HEK293T (cell line): ENCODE results near the gene UCMA.

Experiments
- CTCF ChIA-PET: fragments of 350-600 bp; formaldehyde crosslinking; extraction: SDS; loops from one replicate; lab custom pipeline; 2021; ENCODE audit warnings: antibody characterized with exemption, inconsistent platforms; lab: Yijun Ruan, JAX
- POLR2A ChIA-PET: fragments of 350-600 bp; formaldehyde crosslinking; extraction: SDS; loops from one replicate; lab custom pipeline; 2020; ENCODE audit warnings: antibody characterized with exemption, inconsistent platforms; lab: Yijun Ruan, JAX
- DNase-seq: peaks from one replicate; pipeline ENCODE4 v3.0.0; 2012; ENCODE audit warnings: mixed read lengths; ENCODE audit errors: extremely low spot score
- ARNT ChIP-seq: fragments of 450-650 bp; IDR thresholded peaks from 2 replicates; pipeline ENCODE4 v1.6.1; 2017; ENCODE audit warnings: mild to moderate bottlenecking
- BHLHE40 ChIP-seq: fragments of 450-650 bp; IDR thresholded peaks from 2 replicates; pipeline ENCODE4 v1.6.1; 2016; ENCODE audit warnings: mild to moderate bottlenecking, moderate library complexity, borderline replicate concordance
- CTBP1 ChIP-seq: fragments of 450-650 bp; IDR thresholded peaks from 2 replicates; pipeline ENCODE4 v1.6.1; 2016; ENCODE audit warnings: borderline replicate concordance
- ELF4 ChIP-seq: fragments of 450-650 bp; IDR thresholded peaks from 2 replicates; pipeline ENCODE4 v1.6.1; 2017; ENCODE audit warnings: antibody characterized with exemption
- FOXA1 ChIP-seq: fragments of 450-650 bp; IDR thresholded peaks from 2 replicates; pipeline ENCODE4 v1.6.1; 2016; ENCODE audit warnings: mild to moderate bottlenecking
- FOXK2 ChIP-seq: fragments of 450-650 bp; IDR thresholded peaks from 2 replicates; pipeline ENCODE4 v1.6.1; 2016; ENCODE audit warnings: mild to moderate bottlenecking
- FOXM1 ChIP-seq: fragments of 450-650 bp; IDR thresholded peaks from 2 replicates; pipeline ENCODE4 v1.6.1; 2017; ENCODE audit warnings: mild to moderate bottlenecking, borderline replicate concordance
- HDGF ChIP-seq: fragments of 450-650 bp; IDR thresholded peaks from 2 replicates; pipeline ENCODE4 v1.6.1; 2017; ENCODE audit warnings: antibody characterized with exemption, borderline replicate concordance
- L3MBTL2 ChIP-seq: fragments of 450-650 bp; conservative IDR thresholded peaks from 2 replicates; pipeline ENCODE4 v1.6.1; 2016; ENCODE audit warnings: mild to moderate bottlenecking
- LEF1 ChIP-seq: fragments of 450-650 bp; IDR thresholded peaks from 2 replicates; pipeline ENCODE4 v1.6.1; 2017; ENCODE audit warnings: mild to moderate bottlenecking, borderline replicate concordance
- NFRKB ChIP-seq: fragments of 450-650 bp; IDR thresholded peaks from 2 replicates; pipeline ENCODE4 v1.6.1; 2016; ENCODE audit warnings: mild to moderate bottlenecking, moderate library complexity
- SP1 ChIP-seq: fragments of 450-650 bp; IDR thresholded peaks from 2 replicates; pipeline ENCODE4 v1.6.1; 2017
- SUZ12 ChIP-seq: fragments of 450-650 bp; IDR thresholded peaks from 2 replicates; pipeline ENCODE4 v1.6.1; 2016; ENCODE audit warnings: mild to moderate bottlenecking
- TARDBP ChIP-seq: fragments of 450-650 bp; IDR thresholded peaks from 2 replicates; pipeline ENCODE4 v1.6.1; 2016
- ZNF384 ChIP-seq: fragments of 450-650 bp; IDR thresholded peaks from 2 replicates; pipeline ENCODE4 v1.6.1; 2016
- TF ChIP-seq, protein P1 (sequence below): fragments of 450-650 bp; IDR thresholded peaks from 2 replicates; pipeline ENCODE4 v1.6.1; 2016

UCMA gene

DNA sequence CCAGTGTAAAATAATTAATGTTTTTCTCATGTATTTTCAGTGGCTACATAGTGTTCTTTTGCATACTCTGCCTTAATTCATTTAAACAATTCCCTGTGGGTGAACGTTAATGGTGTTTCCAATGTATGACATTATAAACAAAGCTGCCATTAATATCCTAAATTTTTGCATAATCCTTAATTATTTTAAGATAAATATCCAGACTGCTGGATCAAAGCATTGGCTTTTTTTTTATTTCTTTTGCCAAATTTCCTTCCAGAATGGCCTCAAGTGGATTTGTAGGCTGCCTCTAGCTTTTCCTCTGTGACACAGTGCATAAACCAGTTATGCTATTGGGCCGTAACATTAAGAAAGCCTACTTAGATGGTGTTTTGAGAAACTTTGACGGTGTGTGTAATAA, 43.4 kb downstream of the UCMA start:
- POLR2A ChIA-PET = interaction anchor here (0.9 kb wide), 1 partner anchor 111 kb away, joined by 3 read pairs; no protein-coding TSS in a partner anchor
- no peak for DNase-seq
- TF ChIP-seq, protein P1, sequence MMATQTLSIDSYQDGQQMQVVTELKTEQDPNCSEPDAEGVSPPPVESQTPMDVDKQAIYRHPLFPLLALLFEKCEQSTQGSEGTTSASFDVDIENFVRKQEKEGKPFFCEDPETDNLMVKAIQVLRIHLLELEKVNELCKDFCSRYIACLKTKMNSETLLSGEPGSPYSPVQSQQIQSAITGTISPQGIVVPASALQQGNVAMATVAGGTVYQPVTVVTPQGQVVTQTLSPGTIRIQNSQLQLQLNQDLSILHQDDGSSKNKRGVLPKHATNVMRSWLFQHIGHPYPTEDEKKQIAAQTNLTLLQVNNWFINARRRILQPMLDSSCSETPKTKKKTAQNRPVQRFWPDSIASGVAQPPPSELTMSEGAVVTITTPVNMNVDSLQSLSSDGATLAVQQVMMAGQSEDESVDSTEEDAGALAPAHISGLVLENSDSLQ = no peak
- no peak for TF ChIP-seq CTBP1
- CTCF ChIA-PET = no interaction called here

DNA sequence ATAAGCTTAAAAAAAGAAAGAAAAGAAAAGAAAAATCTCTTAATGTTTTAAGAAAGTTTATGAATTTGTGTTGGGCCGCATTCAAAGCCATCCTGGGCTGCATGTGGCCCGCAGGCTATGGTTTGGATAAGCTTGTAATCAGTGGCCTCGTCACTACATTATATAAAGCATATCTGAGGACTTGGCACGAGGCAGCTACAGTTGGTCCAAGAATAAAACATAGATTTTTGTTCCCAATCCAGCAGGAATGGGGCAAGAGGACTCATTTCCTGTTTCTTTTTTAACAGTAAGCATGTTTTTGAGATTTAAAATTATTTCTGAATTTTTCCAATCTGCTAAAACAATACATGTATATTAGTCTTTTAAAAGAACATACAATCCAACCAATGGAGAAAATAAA, 44.2 kb downstream of the UCMA start:
- no peak for TF ChIP-seq LEF1
- ChIA-PET POLR2A (no interaction called here), CTCF (no interaction called here)
- DNase-seq = no peak

DNA sequence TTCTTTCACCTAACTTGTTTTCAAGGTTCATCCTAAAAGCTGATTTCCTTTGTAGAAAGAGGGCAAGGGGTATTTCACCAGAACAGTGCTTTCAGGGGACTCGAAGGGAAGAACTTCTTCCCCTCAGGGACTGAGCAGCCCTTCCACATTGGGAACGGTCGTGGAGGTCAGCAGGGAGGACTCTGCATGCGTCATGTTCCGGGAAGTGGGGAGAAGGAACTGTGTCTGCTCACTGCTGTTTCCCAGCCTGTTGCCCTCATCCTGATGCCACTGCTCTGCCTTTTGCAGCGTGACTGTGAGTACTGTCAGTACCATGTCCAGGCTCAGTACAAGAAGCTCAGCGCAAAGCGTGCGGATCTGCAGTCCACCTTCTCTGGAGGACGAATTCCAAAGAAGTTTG, 45.6 kb downstream of the UCMA start:
- ChIA-PET POLR2A (no interaction called here), CTCF (no interaction called here)
- TF ChIP-seq LEF1 (no peak), NFRKB (no peak), SUZ12 (no peak), CTBP1 (no peak), FOXM1 (no peak), FOXA1 (no peak), FOXK2 (no peak)
- no peak for DNase-seq

DNA sequence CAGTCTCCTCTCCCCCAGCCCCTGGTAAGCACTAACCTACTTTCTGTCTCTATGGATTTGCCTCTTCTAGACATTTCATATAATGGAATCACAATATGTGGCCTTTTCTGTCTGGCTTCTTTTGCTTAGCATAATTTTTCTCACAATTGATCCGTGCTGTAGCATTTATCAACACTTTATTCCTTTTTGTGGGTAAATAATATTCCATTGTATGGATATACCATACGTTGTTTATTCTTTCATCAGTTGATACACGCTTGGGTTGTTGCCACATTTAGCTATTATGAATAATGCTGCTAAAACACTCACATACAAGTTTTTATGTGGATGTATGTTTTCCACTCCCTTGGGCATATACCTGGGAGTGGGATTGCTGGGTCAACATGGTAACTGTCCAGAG, 47.0 kb downstream of the UCMA start:
- CTCF ChIA-PET = no interaction called here
- TF ChIP-seq SUZ12 = no peak
- TF ChIP-seq L3MBTL2 = no peak
- no peak for TF ChIP-seq ZNF384
- TF ChIP-seq SP1 = no peak
- no peak for TF ChIP-seq ELF4
- TF ChIP-seq LEF1 = no peak
- no peak for TF ChIP-seq CTBP1
- TF ChIP-seq BHLHE40 = no peak
- TF ChIP-seq HDGF = no peak
- TF ChIP-seq FOXA1 = no peak
- TF ChIP-seq ARNT = no peak
- no peak for DNase-seq
- POLR2A ChIA-PET = no interaction called here

DNA sequence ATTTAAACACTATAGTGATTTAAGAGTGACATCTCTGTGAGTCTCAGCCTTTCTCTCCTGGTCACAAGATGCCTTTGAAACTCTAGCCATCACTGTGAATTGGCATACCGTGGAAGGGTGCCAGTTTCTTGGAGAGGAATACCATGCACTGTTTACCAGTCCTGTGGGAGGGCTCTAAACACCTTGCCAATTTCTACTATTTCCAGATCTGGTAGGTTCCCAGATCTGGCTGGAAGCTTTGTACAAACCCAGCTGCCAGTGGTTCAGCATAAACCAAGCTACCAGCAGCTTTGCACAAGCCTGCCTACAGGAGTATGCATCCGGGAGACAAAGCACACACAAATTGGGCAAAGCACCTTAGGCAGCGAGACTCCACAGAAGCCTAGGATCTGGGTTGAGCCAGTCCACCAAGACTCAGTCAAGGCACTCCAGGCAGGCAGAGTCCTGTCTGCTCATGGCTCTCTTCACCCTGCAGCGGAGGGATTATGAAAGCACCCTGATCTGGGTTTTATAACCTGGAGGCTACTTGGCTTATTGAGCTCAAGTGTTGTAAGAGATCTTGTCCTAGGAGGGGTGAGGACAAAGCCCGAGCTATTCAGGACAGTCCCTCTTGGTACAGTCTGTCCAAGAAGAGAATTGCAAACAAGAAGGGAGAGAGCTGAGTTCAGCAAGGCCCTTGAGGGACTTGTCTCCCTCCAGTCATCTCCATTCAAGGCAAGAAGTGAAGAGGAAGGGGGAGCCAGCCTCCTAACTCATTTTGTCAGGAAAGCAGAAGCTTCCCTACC, 49.3 kb downstream of the UCMA start:
- POLR2A ChIA-PET = no interaction called here
- CTCF ChIA-PET = no interaction called here
- DNase-seq = no peak
- TF ChIP-seq ARNT (no peak), TARDBP (no peak), FOXA1 (no peak), L3MBTL2 (no peak), FOXM1 (no peak), BHLHE40 (no peak), HDGF (no peak), LEF1 (no peak), NFRKB (no peak), FOXK2 (no peak), CTBP1 (no peak), ZNF384 (no peak), SUZ12 (no peak), SP1 (no peak), ELF4 (no peak)
- TF ChIP-seq, protein P1 = no peak

DNA sequence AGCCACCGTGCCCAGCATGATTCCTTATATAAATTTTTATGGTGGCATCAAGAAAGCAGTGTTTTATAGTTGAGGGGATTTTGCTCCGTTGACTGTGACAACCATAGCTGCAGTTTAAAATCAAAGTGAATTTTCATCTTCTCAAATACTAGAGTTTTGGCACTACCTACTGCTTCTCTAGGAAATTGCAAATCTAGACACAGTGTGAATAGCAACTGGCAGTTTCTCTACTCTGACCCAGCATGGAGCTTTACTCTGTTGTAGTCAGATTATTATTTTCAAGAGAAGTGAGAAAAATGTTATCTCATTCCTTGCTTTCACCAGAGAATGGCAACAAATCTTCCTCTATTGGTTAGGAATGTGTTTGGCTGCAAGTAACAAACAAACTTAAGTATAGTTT, 49.9 kb downstream of the UCMA start:
- TF ChIP-seq ARNT (no peak), CTBP1 (no peak), SP1 (no peak), ZNF384 (no peak), TARDBP (no peak), FOXK2 (no peak), FOXA1 (no peak), NFRKB (no peak), FOXM1 (no peak), BHLHE40 (no peak), ELF4 (no peak), LEF1 (no peak), L3MBTL2 (no peak), SUZ12 (no peak), HDGF (no peak)
- TF ChIP-seq, protein P1 = no peak
- ChIA-PET CTCF (no interaction called here), POLR2A (no interaction called here)
- no peak for DNase-seq
